Activated naive CD8-positive, alpha-beta T cell (primary cell): ENCODE results near the gene RFPL4A.
"Not testable (repeated sequence)": the region's sequence is repeated elsewhere in the genome, so short reads cannot be mapped to it uniquely, and the experiment has no call there.

Experiments
- H3K27ac Mint-ChIP-seq: one replicate; pipeline ENCODE4 v1.8.0; 2021; ENCODE audit warnings: mixed read lengths
- H3K27me3 Mint-ChIP-seq: one replicate; pipeline ENCODE4 v1.8.0; 2021; ENCODE audit warnings: mixed read lengths
- H3K36me3 Mint-ChIP-seq: one replicate; pipeline ENCODE4 v1.8.0; 2021; ENCODE audit warnings: mixed read lengths
- H3K4me1 Mint-ChIP-seq: one replicate; pipeline ENCODE4 v1.8.0; 2021; ENCODE audit warnings: low read depth, mixed read lengths
- H3K4me3 Mint-ChIP-seq: one replicate; pipeline ENCODE4 v1.8.0; 2021; ENCODE audit warnings: mild to moderate bottlenecking, mixed read lengths
- H3K9me3 Mint-ChIP-seq: one replicate; pipeline ENCODE4 v1.8.0; 2021; ENCODE audit warnings: low read depth, mixed read lengths

RFPL4A gene

DNA sequence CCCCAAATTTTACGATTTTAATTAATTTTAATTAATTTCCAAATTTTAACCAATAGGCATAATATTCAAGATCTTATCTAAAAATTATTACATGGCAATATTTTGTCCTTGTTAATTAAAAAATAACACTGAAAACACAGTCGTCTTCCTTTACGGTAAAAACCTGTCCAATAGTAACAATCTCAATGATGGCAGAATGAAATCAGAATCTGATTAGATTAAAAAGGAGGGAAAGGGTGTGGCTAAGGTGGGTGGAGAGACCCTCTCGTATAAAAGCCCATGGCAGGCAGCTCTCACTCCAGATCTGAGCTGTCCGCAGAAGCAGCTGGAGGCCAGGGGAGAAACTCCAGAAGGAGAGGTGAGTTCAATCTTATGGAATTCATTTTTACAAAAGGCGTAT, 9.9 kb downstream of the RFPL4A start, which contains the start of gene RFPL4AL1:
TSS of gene RFPL4AL1 (plus strand) at position 301 of the 400 bp plus-strand sequence. CDS start 2,687 bp downstream, outside the sequence.
- not testable (repeated sequence) for H3K36me3 Mint-ChIP-seq, H3K27ac Mint-ChIP-seq, H3K4me1 Mint-ChIP-seq, H3K9me3 Mint-ChIP-seq, H3K4me3 Mint-ChIP-seq
- H3K27me3 Mint-ChIP-seq, result peaks cover 20% of the 10 kb centered on the region

DNA sequence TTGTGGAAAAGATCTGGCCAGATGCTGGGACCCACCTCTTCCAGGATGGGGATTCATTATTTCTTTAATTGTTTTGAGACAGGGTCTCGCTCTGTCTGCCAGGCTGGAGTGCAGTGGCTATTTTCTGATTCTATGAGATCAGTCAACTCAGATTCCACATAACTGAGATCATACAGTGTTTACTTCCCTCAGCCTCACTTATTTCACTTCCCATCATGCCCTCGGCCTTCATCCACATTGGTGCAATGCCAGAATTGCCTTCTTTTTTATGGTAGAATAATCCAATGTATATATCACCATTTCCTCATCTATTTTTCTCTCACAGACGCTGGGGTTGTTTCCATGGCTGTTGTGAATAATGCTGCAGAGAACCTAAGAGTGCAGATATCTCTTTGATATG, 10.7 kb downstream of the RFPL4A start:
- not testable (repeated sequence) for H3K4me1 Mint-ChIP-seq, H3K36me3 Mint-ChIP-seq, H3K4me3 Mint-ChIP-seq, H3K27ac Mint-ChIP-seq, H3K9me3 Mint-ChIP-seq
- H3K27me3 Mint-ChIP-seq, result peaks cover 20% of the 10 kb centered on the region

DNA sequence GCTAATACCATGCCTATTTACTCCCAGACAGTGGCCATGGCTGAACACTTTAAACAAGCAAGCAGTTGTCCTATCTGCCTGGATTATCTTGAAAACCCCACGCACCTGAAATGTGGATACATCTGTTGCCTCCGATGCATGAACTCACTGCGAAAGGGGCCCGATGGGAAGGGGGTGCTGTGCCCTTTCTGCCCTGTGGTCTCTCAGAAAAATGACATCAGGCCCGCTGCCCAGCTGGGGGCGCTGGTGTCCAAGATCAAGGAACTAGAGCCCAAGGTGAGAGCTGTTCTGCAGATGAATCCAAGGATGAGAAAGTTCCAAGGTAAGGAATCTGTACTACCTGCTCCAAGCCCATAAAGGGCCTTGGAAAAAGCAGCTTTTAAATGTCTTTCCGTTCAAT, 18.6 kb downstream of the RFPL4A start:
- no peak overlapping the region for H3K4me3 Mint-ChIP-seq
- peaks cover 33% of the 10 kb centered on the region for H3K27me3 Mint-ChIP-seq
- H3K36me3 Mint-ChIP-seq, result no peaks in the 10 kb centered on the region
- no peaks in the 10 kb centered on the region for H3K4me1 Mint-ChIP-seq
- H3K9me3 Mint-ChIP-seq, result no peaks in the 10 kb centered on the region
- H3K27ac Mint-ChIP-seq, result no peak overlapping the region

DNA sequence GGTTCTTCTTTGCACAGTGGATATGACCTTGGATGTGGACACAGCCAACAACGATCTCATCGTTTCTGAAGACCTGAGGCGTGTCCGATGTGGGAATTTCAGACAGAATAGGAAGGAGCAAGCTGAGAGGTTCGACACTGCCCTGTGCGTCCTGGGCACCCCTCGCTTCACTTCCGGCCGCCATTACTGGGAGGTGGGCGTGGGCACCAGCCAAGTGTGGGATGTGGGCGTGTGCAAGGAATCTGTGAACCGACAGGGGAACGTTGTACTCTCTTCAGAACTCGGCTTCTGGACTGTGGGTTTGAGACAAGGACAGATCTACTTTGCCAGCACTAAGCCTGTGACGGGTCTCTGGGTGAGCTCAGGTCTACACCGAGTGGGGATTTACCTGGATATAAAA, 19.4 kb downstream of the RFPL4A start:
- H3K9me3 Mint-ChIP-seq, result no peaks in the 10 kb centered on the region
- H3K27me3 Mint-ChIP-seq, result peaks cover 37% of the 10 kb centered on the region
- no peak overlapping the region for H3K4me3 Mint-ChIP-seq
- H3K36me3 Mint-ChIP-seq, result no peaks in the 10 kb centered on the region
- no peak overlapping the region for H3K27ac Mint-ChIP-seq
- no peaks in the 10 kb centered on the region for H3K4me1 Mint-ChIP-seq

- H3K27me3 Mint-ChIP-seq, result peaks cover 35% of the 10 kb centered on the region
- H3K9me3 Mint-ChIP-seq, result no peaks in the 10 kb centered on the region
- no peaks in the 10 kb centered on the region for H3K4me1 Mint-ChIP-seq
- no peaks in the 10 kb centered on the region for H3K36me3 Mint-ChIP-seq
- H3K27ac Mint-ChIP-seq, result no peak overlapping the region
- H3K4me3 Mint-ChIP-seq, result no peak overlapping the region
Measured at GRCh38 chr19:55781112-55781511, 22.2 kb downstream of the RFPL4A start.

DNA sequence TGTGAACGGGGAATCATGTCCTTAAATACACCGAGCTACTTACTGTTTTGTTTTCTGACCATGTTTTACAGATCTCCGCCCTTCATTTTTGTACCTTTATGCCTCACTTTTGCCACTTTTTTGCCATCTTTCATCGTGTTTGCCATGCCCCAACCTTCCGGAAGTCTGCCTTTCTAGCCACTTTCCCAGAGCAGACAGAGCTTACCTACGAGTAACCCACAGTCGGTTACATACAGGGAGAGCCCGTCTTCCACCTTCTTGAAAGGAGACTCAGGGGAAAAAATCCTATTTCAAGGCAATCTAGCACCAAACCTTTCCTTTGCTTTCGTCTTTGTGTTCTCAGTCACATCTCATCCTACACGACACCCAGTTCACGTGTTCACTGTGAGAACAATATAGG, 36.1 kb downstream of the RFPL4A start:
- H3K27ac Mint-ChIP-seq, result no peak overlapping the region
- peaks cover 2% of the 10 kb centered on the region for H3K36me3 Mint-ChIP-seq
- H3K9me3 Mint-ChIP-seq, result no peaks in the 10 kb centered on the region
- H3K4me1 Mint-ChIP-seq, result no peaks in the 10 kb centered on the region
- H3K27me3 Mint-ChIP-seq, result peaks cover 20% of the 10 kb centered on the region
- H3K4me3 Mint-ChIP-seq, result no peak overlapping the region

DNA sequence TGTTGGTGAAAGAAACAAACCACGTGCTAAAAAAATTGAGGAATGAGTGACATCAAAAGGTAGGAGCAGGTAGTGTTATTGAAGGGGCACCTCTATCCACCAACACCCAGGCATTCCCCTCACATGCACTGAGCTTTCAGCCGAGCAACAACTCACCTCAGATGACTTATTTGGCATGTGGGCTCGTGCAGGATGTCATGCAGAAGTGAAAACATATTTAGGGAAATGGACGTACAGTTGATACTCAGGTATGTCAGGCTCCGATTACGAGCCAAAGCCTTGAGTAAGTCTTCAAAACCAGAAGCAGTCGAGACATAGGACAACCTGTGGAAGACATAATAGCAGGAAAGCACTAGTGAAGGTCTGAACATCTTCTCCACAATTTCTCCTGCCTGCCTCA, 42.5 kb downstream of the RFPL4A start:
- Mint-ChIP-seq H3K4me3 (no peak overlapping the region), H3K9me3 (peaks cover 3% of the 10 kb centered on the region), H3K4me1 (no peaks in the 10 kb centered on the region), H3K27me3 (peaks cover 23% of the 10 kb centered on the region), H3K27ac (no peak overlapping the region), H3K36me3 (peaks cover 2% of the 10 kb centered on the region)

- Mint-ChIP-seq H3K4me1 (no peaks in the 10 kb centered on the region), H3K4me3 (no peak overlapping the region), H3K36me3 (peaks cover 2% of the 10 kb centered on the region), H3K27me3 (peaks cover 20% of the 10 kb centered on the region), H3K9me3 (peaks cover 3% of the 10 kb centered on the region), H3K27ac (no peak overlapping the region)
Measured at GRCh38 chr19:55802281-55802680, 43.4 kb downstream of the RFPL4A start.

GRCh38 chr19:55809381-55810058, 50.6 kb downstream of the RFPL4A start:
- Mint-ChIP-seq H3K27ac (no peak overlapping the region), H3K4me1 (no peaks in the 10 kb centered on the region), H3K4me3 (no peak overlapping the region), H3K27me3 (peaks cover 6% of the 10 kb centered on the region), H3K9me3 (peaks cover 3% of the 10 kb centered on the region), H3K36me3 (no peaks in the 10 kb centered on the region)

- Mint-ChIP-seq H3K4me3 (no peak overlapping the region), H3K4me1 (no peaks in the 10 kb centered on the region), H3K36me3 (no peaks in the 10 kb centered on the region), H3K9me3 (no peaks in the 10 kb centered on the region), H3K27me3 (peaks cover 9% of the 10 kb centered on the region), H3K27ac (no peak overlapping the region)
Measured at GRCh38 chr19:55811340-55811739, 52.4 kb downstream of the RFPL4A start.

GRCh38 chr19:55812449-55812848, 53.6 kb downstream of the RFPL4A start:
- Mint-ChIP-seq H3K4me3 (no peak overlapping the region), H3K27me3 (peaks cover 12% of the 10 kb centered on the region), H3K27ac (no peak overlapping the region), H3K4me1 (no peaks in the 10 kb centered on the region), H3K36me3 (no peaks in the 10 kb centered on the region), H3K9me3 (no peaks in the 10 kb centered on the region)
